GM18502 (cell line): ENCODE results near the gene ATP13A4.

Experiments
- ATAC-seq: cut with Tn5 transposase; IDR thresholded peaks from one replicate; pipeline ENCODE4 v1.9.1; 2021; ENCODE audit warnings: mild to moderate bottlenecking; ENCODE audit not compliant: unreplicated experiment, poor library complexity

The ATP13A4 gene

GRCh38 chr3:193502871-193503270 is 51.8 kb downstream of the ATP13A4 start:
- no peak for ATAC-seq

DNA sequence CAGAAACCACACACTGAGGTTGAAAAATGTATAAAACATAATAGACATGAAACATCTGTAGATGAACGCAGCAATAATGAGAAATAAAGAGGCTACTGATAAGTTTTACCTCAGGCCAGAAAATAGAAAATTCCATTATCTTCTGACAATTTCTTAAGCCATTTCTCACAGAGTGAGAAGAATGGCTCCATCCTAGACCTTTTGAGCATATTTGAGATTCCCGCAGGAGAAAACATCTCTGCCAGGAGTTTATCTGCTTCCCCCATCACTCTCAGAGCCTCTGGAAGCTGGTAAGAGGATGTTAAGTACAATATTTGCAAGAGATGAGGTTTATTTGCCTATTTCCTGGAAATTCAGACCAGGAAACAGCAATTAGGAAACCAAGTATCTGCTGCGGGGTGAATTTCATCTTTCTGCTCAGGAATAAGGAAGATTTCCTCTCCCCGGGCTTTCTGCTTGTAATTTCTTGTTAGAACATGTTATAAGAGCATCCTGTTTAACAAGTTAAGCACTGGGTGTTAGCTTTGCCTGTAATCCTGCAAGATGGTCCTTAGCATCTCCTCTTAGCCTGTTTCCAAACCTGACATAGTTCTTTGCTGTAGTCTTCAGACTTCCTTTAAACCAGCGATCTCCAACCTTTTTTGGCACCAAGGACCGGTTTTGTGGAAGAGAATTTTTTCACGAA is 54.8 kb downstream of the ATP13A4 start:
- ATAC-seq = no peak

GRCh38 chr3:193499136-193499770 is 55.4 kb downstream of the ATP13A4 start:
- no peak for ATAC-seq

DNA sequence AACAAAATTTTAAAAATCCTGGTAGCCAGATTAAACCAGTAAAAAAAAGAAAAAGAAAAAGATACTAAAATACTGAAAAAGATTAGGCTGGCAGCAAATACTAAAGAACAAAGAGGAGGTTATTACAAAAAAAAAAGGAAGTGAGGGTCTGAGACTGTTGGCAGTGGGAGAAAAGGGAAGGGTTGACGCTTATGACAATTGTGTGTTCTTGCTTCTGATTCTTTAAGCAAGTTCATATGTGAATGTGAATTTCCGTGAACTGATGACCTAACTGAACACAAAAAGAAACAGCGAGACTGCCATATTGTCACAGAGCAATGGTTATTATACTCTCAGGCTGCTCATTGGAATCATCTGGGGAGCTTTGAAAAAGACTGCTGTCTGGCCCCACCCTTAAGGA is 56.5 kb downstream of the ATP13A4 start:
- no peak for ATAC-seq

- ATAC-seq = no peak
These were observed 58.0 kb downstream of the ATP13A4 start for GRCh38 chr3:193496658-193497057.

- no peak for ATAC-seq
These were observed 63.7 kb downstream of the ATP13A4 start for GRCh38 chr3:193491026-193491425.

DNA sequence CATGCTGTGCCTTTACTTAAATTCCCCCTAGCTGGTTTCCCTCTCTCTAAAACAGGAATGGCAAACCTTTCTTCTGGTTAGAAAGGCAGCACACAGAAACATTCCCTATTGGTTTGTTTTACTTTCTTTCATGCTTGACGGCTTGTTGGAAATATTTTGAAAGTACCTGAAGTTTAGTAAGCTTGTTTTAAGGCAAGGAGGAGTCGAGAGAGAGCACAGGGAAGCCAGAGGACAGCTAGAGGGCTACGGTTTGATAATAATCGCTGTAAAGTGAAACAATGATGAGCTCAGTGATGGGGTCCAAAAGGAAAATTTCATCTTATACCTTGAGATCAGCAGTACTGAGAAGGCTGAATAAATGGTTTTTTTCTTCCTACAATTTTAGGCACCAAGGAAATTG is 64.1 kb downstream of the ATP13A4 start:
- ATAC-seq = no peak

DNA sequence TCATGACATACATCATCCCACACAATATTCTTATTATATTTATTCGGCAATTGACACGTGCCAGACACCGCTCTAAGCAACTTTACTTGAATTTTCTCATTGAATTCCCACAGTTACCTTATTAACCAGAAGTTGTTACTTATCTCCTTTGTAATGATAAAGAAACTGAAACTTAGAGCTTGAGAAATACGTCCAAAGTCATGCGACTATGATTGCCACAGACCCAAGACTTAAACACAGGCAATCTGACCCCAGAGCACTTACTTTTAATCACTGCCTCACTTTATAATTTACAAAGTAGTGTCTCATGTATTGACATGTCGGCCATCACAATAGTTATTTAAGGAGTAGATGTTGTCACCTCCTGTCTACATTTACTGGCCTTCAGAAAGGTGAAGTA is 64.7 kb downstream of the ATP13A4 start:
- no peak for ATAC-seq

DNA sequence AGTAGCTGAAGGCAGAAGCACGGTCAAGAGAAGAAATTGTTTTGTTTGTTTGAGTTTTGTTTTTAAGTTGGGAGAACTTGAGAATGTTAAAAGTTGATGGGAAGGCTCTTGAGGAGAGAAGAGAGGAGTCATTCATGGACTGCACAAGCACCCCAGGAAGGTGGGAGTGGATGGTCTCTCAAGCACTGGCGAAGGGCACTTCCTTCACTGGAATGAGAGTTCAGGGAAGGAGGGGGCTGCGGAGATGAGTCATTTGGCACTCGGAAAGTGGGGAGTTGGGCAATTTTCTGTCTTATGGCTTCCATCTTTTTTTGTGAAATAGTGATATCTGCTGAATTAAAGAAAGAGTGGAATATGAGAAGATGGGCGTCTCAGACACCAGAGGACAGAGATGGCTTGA is 66.0 kb downstream of the ATP13A4 start:
- ATAC-seq = no peak

DNA sequence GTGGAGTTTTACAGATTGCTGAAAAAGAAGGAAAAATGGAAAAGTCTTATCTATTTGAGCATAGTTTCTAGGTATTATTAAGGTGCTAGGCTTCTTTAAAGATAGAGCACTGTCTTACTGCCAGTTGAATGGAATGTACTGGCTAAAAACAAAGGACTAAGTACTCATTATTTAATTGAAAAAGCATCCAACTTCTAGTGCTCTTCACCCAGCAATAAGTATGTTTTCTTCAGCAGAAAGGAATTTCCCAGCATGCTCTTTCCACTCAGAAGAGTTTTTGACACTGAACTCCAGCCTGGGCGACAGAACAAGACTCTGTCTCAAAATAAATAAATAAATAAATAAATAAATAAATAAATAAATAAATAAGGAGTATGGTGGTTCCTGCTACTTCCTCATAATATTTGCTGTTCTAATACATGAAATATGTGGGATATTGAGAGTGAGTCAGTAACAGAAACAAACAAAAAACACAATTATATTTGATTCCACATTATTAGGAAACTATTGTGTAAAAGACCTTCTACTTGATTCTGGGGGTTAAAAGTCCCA is 70.6 kb downstream of the ATP13A4 start:
- ATAC-seq = no peak

- no peak for ATAC-seq
These were observed 73.3 kb downstream of the ATP13A4 start for GRCh38 chr3:193481436-193481835.

DNA sequence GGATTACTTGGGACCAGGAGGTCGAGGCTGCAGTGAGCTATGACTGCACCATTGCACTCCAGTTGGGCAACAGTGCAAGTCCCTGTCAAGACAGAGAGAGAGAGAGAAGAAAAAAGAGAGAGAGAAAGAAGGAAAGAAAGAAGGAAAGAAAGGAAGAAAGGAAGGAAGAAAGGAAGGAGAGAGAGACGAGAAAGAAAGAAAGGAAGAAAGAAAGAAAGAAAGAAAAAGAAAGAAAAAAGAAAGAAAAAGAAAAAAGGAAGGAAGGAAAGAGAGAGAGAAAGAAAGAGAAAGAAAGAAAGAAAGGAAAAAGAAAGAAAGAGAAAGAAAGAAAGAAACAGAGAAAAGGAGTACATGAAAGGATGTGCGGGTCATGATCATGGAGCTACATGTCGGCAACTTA is 80.2 kb downstream of the ATP13A4 start:
- no peak for ATAC-seq

DNA sequence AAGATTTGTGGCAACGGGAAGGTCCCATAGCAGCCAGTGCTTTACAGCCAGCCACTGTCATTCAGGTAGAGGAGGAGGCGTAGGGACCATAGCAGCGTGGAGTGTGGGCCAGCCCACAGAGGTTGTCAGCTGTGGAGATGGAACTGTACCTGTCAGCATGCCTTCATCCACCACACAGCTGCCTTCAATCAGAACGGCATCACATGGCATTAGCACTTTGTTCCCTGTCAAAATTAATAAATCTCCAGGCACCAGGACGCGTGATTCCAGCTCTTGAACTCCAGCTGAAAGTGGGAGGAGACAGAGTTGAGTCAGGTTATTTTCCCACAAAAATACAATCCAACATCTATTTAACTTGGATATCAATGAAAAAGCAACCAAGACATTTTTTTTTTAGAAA is 84.0 kb downstream of the ATP13A4 start:
- ATAC-seq = no peak

DNA sequence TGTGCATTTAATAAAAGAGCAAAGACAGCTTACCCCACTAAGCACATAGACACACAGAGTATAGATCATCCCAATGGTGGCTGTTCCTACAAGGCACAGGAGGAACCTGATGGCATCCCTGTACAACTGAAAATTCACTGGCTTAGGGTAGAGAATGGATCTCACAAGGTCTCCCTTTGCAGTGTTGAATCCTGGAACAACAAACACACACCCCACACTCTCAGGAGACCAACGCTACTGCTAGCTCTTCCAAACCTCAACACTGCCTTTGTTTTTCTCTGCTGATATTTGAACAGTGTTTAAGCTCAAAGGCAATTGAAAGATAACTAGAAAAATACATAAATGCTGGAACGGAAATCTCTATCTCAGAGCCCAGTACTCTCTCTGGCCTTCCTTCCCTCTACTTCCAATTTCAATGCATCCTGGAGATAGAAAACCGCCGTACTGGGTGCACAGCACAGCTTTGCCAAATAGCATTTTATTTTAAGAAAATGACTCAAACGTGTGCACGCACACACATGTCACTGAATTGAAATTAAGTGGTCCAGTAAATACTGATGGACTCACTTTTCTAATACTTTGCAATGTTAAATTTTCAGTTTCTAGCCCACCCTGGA is 88.6 kb downstream of the ATP13A4 start:
- no peak for ATAC-seq

- ATAC-seq = no peak
These were observed 89.8 kb downstream of the ATP13A4 start for GRCh38 chr3:193464889-193465288.

- no peak for ATAC-seq
These were observed 97.2 kb downstream of the ATP13A4 start for GRCh38 chr3:193457526-193457925.

DNA sequence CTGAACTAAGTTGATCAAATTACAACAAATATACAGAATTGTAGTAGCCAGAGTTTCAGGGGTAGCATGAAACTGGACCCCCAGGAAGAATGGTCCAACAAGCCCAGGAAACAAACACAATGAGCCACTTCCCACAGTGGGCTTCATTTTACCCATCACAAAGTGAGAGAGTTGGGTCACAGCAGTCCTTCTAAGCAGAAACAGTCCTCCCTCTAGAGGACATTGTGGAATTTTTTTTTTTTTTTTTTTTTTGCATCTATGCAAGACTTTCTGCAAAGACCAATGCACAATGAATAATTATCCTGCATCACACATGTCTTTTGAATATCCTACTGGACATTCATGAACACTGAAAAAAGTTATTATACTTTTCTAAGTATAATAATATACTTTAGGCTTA is 102.4 kb downstream of the ATP13A4 start:
- ATAC-seq = no peak

GRCh38 chr3:193451902-193452301 is 102.8 kb downstream of the ATP13A4 start:
- no peak for ATAC-seq

DNA sequence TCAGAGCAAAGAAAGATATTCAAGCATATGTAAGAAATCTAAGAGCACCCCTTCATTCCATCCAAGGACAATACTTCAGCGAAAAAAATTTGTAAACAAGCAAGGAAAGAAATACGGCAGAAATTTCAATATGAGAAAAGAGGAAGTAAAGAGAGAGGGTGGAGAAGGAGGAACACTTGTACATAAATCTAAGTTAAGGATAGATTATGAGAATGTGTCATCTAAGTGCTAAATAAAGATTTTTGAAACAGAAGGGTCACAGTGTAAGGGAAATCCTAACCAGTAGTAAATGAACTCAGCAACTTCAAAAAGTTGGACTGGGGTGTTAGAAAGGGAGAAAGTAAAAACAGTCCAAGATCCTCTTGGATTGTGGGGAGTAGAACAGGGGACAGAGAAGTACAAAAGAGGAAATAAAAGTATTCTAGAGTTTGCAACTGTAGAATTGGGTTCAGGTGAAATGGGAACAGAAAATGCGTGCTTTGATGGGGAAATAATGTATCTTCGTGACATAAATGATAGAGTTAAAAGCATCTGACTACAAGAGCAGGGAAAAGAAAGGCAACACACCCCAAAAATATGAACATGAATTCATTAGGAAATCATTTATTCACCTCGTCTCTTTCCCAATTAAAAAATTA is 107.6 kb downstream of the ATP13A4 start:
- no peak for ATAC-seq

GRCh38 chr3:193439423-193439822 is 115.3 kb downstream of the ATP13A4 start:
- no peak for ATAC-seq
